ENCODE results near the gene RAD51AP1.
"Not testable (repeated sequence)": the region's sequence is repeated elsewhere in the genome, so short reads cannot be mapped to it uniquely, and the experiment has no call there.

Gene RAD51AP1, protein sequence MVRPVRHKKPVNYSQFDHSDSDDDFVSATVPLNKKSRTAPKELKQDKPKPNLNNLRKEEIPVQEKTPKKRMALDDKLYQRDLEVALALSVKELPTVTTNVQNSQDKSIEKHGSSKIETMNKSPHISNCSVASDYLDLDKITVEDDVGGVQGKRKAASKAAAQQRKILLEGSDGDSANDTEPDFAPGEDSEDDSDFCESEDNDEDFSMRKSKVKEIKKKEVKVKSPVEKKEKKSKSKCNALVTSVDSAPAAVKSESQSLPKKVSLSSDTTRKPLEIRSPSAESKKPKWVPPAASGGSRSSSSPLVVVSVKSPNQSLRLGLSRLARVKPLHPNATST

GRCh38 chr12:4538207-4539160 is at the start of gene RAD51AP1:
Gene RAD51AP1, plus strand, starts transcription at chr12:4538890. Its CDS starts 50 bp downstream, at chr12:4538940.
- DNase-seq: peak; percentile 94

- DNase-seq: no peak
These were observed 49.1 kb upstream of the RAD51AP1 start for GRCh38 chr12:4489556-4489955.

DNA sequence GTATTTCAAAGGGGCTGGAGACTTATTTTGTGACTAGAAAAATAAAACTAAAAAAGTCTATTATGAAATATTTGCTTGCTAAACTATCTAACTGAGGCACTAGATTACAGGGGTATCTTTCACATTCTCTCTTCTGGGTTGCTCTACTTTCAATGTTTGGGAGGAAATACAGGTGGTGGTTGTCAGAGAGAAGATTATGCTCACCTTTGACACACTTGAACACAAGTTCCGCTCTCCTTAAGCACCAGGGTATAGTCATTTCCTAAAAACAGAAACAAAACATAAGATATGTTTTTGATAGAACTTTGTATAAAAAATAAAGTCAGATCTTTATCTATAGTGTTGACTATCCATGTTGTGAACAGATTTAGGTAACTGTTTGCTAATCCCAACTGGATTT is 47.7 kb upstream of the RAD51AP1 start:
- DNase-seq: no peak

GRCh38 chr12:4496145-4496838 is 42.4 kb upstream of the RAD51AP1 start:
- DNase-seq: no peak

GRCh38 chr12:4499186-4499585 is 39.5 kb upstream of the RAD51AP1 start:
- DNase-seq: no peak

DNA sequence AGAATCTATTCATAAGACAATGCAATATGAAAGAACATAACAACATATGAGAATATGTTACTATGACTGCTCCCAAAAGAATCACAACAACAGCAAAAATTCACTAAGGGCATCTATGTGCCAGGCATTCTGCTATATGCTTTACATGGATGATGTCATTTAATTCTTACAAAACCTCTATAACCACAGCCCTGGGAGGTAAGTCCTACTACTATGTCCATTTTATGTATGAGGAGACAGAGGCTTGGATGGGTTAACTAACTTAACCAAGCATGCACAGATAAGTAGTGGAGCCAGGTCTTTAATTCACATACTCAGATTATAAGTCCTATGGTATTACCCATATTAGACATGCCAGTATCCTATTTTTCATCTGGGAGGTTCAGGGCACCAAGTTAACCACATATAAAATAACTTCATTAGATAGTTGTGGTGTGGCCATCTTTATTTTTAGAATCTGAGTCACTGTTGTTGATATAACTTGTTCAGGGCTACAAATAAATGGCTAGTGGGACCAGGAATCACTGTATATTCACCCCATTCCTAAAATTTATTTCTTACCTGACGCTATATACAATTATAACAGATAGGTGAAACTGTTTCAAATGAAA is 33.2 kb upstream of the RAD51AP1 start:
- no peak for DNase-seq

DNA sequence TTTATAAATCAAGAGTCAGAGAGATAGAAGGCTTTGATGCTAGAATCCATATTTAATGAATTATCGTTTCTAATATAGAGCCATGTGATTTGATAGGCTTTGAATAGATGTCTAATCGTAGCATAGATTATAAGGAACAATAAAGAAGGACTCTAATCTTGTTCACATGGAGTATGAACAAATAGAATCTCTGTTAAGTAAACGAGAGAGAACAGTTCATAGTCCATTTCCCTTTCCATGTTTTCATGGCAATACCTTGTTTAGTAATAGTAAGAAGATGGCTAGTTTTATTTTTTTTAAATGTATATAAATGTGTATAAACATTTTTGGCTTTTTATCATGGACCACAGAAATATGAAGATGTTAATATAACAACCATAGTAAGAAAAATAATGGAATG is 32.3 kb upstream of the RAD51AP1 start:
- no peak for DNase-seq

DNA sequence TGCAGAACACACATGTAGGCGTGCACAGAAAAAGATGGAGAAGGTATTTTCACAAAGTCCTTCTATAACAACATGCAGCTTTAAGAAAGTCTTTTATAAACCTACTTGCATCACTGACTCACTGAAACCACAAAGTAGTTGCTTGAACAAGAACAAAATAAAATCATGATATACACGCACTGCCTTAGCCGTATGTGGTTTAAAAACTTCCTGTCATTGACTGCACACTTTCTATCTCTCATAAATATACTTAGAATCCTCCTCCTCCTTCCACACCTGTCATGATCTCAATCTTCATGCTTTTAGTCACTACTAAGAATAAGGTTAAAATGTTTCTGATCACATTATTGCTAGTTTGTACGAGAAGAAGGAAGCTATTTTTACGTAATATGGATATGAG is 31.8 kb upstream of the RAD51AP1 start:
- DNase-seq: no peak

DNA sequence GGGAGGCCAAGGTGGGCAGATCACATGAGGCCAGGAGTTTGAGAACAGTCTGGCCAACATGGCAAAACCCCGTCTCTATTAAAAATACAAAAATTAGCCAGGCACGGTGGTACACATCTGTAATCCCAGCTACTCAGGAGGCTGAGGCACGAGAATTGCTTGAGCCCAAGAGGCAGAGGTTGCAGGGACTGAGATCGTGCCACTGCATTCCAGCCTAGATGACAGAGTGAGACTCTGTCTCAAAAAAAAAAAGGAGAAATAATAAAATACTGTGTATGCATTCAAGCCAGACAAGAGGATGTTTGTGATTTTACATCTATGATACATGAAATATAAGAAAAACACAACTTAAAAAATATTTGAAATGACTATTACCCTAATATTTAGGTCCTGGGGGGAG is 30.2 kb upstream of the RAD51AP1 start:
- DNase-seq: not testable (repeated sequence)

DNA sequence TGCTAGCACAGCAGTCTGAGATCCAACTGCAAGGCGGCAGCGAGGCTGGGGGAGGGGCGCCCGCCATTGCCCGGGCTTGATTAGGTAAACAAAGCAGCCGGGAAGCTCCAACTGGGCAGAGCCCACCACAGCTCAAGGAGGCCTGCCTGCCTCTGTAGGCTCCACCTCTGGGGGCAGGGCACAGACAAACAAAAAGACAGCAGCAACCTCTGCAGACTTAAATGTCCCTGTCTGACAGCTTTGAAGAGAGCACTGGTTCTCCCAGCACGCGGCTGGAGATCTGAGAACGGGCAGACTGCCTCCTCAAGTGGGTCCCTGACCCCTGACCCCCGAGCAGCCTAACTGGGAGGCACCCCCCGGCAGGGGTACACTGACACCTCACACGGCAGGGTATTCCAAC is 29.4 kb upstream of the RAD51AP1 start:
- not testable (repeated sequence) for DNase-seq

DNA sequence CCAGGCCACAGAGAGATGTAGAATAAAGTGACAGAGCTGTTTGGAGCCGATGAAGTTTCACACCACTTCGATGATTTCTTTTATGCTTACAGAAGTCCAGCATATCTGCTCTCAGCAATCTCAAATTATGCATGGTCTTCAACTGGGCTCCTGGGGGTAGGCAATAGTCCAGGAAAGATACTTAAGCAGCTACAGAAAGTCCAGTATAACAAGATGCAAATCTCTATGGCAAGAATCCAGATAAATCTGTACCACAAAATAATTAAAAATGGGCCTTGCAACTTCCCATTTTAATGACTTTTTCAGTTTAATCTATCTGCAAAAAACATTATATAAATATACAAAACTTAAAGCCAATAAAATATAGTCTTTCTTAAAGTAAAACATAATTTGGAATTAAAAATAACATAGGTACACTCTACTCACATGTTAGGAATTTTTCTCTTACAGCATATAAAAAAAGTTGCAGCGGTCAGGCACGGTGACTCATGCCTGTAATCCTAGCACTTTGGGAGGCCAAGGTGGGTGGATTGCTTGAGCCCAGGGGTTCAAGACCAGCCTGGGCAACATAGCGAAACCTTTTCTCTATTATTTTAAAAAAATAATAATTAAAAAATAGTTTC is 20.5 kb upstream of the RAD51AP1 start:
- no peak for DNase-seq

GRCh38 chr12:4523443-4523842 is 15.2 kb upstream of the RAD51AP1 start:
- DNase-seq: not testable (repeated sequence)

- DNase-seq: peak; percentile 17
These were observed 11.7 kb upstream of the RAD51AP1 start for GRCh38 chr12:4526923-4527546.

DNA sequence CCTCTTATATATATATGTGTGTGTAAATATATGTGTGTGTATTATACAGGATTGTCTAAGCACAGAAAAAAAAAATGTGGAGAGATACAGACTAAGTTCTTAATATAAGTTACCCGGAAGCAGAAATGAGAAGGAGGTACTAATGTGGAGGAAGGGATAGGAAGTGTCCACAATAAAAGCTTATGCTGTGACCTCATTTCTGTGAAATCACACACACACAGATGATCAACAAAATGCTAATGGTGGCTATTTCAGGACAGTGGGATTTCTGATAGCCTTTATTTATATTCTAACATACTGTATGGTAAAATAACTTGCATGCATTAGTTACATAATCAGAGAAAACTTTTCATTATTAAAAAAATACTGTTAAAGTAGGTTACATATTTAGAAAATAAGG is 8.5 kb upstream of the RAD51AP1 start:
- DNase-seq: no peak

- DNase-seq: no peak
These were observed 7.6 kb upstream of the RAD51AP1 start for GRCh38 chr12:4530982-4531586.

- DNase-seq: no peak
These were observed 3.6 kb upstream of the RAD51AP1 start for GRCh38 chr12:4535092-4535491.

- no peak for DNase-seq
These were observed 2.8 kb upstream of the RAD51AP1 start for GRCh38 chr12:4535871-4536270.

- no peak for DNase-seq
These were observed 629 bp downstream of the RAD51AP1 start for GRCh38 chr12:4539167-4539870.

DNA sequence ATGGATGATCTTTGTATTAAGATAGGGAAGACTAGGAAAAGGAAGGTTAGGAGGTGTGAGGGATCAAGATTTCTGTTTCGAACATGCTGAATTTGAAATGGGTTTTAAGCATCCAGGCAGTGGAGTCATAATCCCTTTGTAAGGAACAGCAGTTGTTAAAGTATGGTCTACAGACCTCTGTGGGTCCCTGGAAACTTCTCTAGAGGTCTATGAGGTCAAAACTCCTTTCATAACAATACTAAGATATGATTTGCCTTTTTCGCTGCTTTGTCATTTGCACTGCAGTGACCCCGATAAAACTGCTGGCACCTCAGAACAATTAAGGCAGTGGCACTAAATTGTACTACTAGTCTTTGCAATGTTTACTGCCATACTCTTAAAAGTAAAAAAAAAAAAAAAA is 1.5 kb downstream of the RAD51AP1 start:
- DNase-seq: no peak

- DNase-seq: no peak
These were observed 1.9 kb downstream of the RAD51AP1 start for GRCh38 chr12:4540638-4541037.

GRCh38 chr12:4545195-4545594 is 6.5 kb downstream of the RAD51AP1 start:
- DNase-seq: no peak

All from DMS79 treated with DMSO at 0.1 percent for 48 hours (cell line).